ENCODE data around the gene RNPS1.

- TF ChIP-seq POLR2A (IDR thresholded peaks at IDR 0.05; ENCODE audit: low read depth, low read length), result no peak
- TF ChIP-seq POLR2AphosphoS5 (IDR thresholded peaks at IDR 0.05; ENCODE audit: low read depth, low read length), result no peak
Measured at GRCh38 chr16:2317231-2318020, 49.5 kb upstream of the RNPS1 start.

Data from GM12892 (cell line).